H54 (cell line): Measurements from ENCODE around the gene LAMA2.

Experiments
- DNase-seq: peaks from one replicate; pipeline ENCODE4 v3.0.0; 2011; ENCODE audit warnings: low spot score, mixed read lengths; ENCODE audit not compliant: insufficient read length
- FAIRE-seq: peaks from 3 replicates; lab custom pipeline; 2011; peaks lifted over from hg19 to GRCh38; lab: Jason Lieb, UNC
- POLR2A ChIP-seq: IDR thresholded peaks from 2 replicates; pipeline ENCODE4 v1.6.1; 2011; ENCODE audit warnings: low read depth, mild to moderate bottlenecking, low read length

The LAMA2 gene

GRCh38 chr6:129342243-129342642 is 459.3 kb downstream of the LAMA2 start:
- no peak for FAIRE-seq
- TF ChIP-seq POLR2A: no peak

DNA sequence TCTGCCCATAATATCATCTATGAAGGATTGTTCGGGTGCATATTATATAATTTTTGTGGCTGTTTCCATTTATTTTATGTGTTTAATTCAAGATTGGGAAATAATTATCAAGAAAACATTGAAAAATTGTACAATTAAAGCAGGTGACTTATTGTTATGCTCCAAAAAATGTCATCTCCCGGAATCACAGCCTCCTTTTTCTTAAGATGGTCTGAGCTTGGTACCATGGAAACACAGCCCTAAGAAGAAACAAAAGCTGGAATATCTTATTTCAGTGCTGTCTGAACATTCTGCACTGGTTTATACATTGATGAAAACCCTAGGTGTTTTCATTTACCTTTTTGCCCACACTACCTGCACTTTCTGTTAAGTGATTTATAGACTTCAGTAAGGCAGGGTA is 459.9 kb downstream of the LAMA2 start:
- no peak for TF ChIP-seq POLR2A
- DNase-seq (no peak), FAIRE-seq (no peak)

More at GRCh38 chr6:129342243-129342642, 459.3 kb downstream of the LAMA2 start:
- no peak for DNase-seq

- no peak for DNase-seq
- no peak for TF ChIP-seq POLR2A
- no peak for FAIRE-seq
Measured at GRCh38 chr6:129344379-129344778, 461.4 kb downstream of the LAMA2 start.

DNA sequence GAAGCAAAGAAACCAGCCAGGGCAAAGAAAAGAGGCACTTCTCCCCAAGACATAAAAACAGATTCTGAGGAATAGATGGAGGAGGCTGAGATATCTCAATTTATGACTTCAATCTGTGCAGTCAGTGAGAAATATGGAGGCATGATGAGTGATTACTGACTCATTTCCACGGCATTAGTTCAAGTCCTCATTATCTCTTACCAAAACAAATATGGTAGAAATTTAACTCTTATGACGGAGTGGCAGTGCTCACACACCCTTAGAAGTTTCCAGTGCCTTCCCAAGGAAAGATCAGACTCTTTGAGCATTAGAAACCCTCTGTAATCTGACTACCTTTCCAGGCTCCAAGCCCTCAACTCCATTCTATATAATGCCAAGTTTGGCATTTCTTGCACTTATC is 463.0 kb downstream of the LAMA2 start:
- TF ChIP-seq POLR2A: no peak
- no peak for DNase-seq
- no peak for FAIRE-seq

- FAIRE-seq: no peak
- TF ChIP-seq POLR2A: no peak
- DNase-seq: no peak
Measured at GRCh38 chr6:129346964-129347363, 464.0 kb downstream of the LAMA2 start.

- no peak for TF ChIP-seq POLR2A
- FAIRE-seq: no peak
- no peak for DNase-seq
Measured at GRCh38 chr6:129350278-129350677, 467.3 kb downstream of the LAMA2 start.

- TF ChIP-seq POLR2A: no peak
- FAIRE-seq (no peak), DNase-seq (no peak)
Measured at GRCh38 chr6:129351807-129352206, 468.9 kb downstream of the LAMA2 start.

DNA sequence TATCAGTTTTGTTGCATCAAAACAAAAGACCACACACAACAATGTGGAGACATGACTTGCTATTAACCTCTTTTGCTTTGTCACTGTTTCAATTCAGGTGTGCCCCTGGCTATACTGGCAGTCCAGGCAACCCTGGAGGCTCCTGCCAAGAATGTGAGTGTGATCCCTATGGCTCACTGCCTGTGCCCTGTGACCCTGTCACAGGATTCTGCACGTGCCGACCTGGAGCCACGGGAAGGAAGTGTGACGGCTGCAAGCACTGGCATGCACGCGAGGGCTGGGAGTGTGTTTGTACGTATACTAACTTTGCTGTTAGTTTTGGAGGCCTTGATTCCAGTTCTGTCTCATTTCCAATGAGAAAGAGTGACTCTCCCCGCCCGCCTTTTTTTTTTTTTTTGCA is 470.1 kb downstream of the LAMA2 start:
- DNase-seq (no peak), FAIRE-seq (no peak)
- TF ChIP-seq POLR2A: no peak

DNA sequence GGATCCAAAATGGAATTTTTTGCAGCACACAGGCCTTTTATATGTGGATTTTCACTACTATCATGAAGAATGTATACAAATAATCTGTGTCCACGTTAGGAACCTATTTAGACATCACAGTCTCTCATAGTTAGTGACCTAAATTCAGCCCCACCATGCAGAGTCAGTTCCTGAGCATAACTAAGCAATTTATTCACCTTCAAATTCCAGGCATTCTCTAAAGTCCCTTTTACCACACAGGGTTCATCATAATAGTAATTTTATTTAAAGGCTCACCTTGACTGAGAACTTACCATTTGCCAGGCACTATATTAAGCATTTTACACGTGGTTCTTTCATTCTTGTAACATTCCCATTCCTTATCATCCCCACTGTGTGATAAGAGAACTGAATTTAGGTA is 473.2 kb downstream of the LAMA2 start:
- TF ChIP-seq POLR2A: no peak
- FAIRE-seq: no peak
- DNase-seq: no peak

DNA sequence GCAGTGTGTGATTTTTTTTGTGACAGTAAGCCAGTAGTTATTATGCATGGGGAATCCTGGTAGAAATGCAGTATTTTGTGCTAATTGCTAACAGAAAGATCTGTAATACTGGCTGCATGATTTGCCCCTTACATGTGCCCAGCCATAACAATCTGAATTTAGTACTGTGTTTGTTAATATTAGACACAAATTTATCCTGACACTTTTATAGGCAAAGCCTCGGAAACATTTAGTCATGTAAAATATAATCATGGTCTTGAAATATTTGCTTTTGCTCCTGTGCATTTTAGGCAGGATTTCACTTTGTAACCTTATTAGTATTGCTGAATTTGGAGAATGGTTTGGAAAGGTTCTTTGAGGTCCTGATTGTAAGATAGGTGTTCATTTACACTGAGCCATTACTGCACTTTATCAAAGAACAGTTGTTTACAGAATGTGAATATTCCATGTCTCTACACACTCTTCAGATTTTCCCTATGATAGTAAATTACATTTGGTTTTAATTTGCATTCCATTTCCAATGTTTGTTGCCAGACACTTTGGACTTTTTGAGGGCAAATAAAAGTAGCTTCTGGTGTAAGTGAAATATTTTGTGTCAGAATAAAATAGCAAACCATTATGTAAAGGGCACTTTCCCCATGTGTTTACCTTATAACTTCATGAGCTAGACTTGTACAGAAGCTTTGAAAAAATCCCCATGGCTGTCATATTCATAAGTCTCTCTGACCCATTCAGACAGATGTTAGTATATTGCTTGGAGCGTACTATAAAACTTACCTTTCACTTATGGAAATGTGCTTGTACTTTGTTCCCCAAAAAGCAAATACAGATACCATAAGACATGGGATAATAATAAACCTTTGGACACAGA is 477.1 kb downstream of the LAMA2 start:
- TF ChIP-seq POLR2A: no peak
- no peak for FAIRE-seq
- DNase-seq: no peak

DNA sequence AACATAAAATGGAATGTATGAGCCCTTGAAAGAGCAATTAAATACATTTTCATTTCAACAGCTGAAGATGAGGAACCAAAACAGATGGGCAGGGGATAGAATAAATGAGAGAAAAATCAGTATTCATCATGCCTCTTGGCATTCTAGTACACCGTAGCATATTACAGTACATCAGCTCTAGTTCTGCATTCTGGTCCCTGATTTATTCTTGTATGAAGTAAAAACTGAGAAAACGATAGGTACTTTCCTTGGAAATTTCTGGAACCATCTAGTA is 477.7 kb downstream of the LAMA2 start:
- no peak for TF ChIP-seq POLR2A
- no peak for DNase-seq
- FAIRE-seq: no peak

DNA sequence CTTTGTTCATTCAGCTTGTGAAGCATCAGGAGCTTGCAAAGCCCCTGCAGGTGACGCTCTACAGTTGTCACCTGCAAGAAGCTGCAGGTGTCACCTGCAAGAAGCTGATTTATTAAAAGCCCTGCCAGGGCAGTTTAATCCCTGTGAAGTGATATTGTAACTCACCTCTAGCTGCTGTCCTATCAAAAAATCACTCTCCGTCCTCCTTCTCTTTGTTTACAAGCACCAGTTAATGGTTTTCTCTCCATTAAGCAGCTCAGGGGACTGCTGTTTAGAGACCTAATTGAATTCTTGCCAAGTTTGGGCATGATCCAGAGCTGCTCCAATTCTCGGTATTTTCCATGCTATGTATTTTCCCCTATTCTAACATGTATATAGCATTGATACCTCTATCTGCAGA is 481.1 kb downstream of the LAMA2 start:
- FAIRE-seq (no peak), DNase-seq (no peak)
- no peak for TF ChIP-seq POLR2A

GRCh38 chr6:129364767-129365166 is 481.8 kb downstream of the LAMA2 start:
- DNase-seq (no peak), FAIRE-seq (no peak)
- TF ChIP-seq POLR2A: no peak

DNA sequence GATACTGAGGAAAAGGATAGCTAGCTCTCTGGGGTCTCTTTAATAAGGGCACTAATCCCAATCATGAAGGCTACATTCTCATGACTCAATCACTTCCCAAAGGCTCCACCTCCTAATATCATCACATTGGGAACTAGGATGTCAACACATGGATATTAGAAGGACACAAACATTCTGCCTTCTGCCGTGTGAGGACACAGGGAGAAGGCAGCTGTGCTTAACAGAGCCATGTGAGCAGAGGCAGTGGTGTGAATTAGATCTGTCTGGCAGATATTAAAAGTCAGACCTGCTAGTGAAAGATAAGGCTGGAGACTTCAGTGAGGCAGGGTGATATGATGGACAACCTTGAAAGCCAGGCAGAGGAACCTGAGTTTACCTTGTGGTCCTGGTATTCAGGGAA is 485.1 kb downstream of the LAMA2 start:
- DNase-seq (no peak), FAIRE-seq (no peak)
- TF ChIP-seq POLR2A: no peak

DNA sequence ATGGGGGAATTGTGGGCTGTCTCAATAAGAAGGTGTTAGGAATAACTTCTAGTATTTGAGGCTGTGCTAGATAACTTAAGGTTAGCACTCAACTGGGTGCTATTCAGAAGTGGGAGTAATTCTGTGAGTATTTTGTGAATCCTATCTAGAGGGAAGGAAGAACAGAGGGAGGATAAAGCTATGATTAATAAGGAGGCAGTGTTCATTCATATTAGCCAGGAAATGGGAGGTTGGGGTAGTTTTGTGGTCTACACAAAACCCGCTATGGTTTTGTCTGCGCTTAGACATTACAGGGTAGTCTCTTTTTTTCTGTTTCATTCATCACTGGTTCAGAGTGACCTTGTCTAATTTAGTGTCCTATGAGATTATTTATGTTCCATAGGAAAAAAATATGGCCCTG is 486.0 kb downstream of the LAMA2 start:
- TF ChIP-seq POLR2A: no peak
- no peak for DNase-seq
- no peak for FAIRE-seq
